ENCODE measurements around the gene KCNQ5.

KCNQ5 gene

DNA sequence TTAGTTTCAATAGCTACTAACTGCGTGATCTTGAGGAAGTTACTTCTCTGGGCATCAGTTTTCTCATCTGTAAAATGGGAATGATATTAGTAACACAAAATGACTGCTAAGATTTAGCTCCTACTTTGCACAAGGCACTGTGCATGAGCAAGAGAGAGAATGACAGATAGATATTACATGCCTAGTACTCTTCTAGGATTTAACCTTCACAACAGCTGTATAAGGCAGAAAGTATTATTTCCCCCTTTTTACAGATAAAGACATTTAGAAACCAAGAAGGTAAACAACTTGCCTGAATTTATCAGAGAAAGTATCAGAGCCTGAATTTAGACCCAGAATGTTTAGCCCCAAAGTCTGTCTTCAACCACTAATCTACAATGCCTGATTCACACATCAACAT lies 321.8 kb downstream of the KCNQ5 start:
- TF ChIP-seq ZNF274 (IDR thresholded peaks at IDR 0.05; ENCODE audit: low read depth, low read length): no peak
- no peak overlapping the region for H3K4me3 ChIP-seq (ENCODE audit: low read length)

- no peak for TF ChIP-seq ZNF274 (IDR thresholded peaks at IDR 0.05; ENCODE audit: low read depth, low read length)
These were observed 322.8 kb downstream of the KCNQ5 start for GRCh38 chr6:72944660-72945059.

DNA sequence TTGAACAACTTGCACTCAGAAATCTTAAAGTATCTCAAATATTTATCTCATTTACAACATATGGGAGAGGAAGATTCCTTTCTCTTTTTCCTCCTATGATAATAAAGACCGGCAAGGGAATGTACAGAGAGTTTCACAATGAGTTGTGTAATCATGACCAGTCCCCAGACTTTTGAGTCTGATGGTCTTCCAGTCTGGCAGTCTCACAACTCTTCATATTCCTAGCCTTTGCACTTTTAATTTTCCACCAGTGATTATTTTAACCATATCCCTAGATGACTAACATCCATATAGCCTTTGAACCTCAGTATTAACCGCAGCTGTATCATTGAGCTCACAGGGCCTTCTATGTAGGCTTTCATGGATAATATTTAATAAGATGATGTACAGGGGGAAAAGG lies 324.9 kb downstream of the KCNQ5 start:
- no peak overlapping the region for H3K4me3 ChIP-seq (ENCODE audit: low read length)
- no peak for TF ChIP-seq ZNF274 (IDR thresholded peaks at IDR 0.05; ENCODE audit: low read depth, low read length)

More at GRCh38 chr6:72944660-72945059, 322.8 kb downstream of the KCNQ5 start:
- H3K4me3 ChIP-seq (ENCODE audit: low read length): no peak overlapping the region

DNA sequence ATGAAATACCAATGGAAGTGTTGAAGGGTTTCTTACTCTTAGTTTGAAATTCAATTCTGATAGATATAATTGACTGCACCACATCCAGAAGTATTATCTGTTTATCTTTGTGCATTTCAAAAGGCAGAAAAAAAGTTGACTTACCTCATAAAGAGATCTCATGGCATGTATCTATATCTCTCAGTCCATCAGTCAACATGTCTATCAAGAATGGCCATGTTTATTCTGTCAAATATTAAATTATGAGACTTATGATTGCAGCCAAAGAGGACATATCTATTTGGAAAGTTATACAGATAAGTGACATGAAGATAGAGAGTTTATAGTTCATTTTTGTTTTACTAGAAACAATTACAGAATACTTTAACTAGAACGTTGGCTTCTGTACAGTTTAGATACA lies 325.7 kb downstream of the KCNQ5 start:
- no peak overlapping the region for H3K4me3 ChIP-seq (ENCODE audit: low read length)
- no peak for TF ChIP-seq ZNF274 (IDR thresholded peaks at IDR 0.05; ENCODE audit: low read depth, low read length)

- TF ChIP-seq ZNF274 (IDR thresholded peaks at IDR 0.05; ENCODE audit: low read depth, low read length): no peak
- H3K4me3 ChIP-seq (ENCODE audit: low read length): no peak overlapping the region
These were observed 326.3 kb downstream of the KCNQ5 start for GRCh38 chr6:72948153-72948552.

- H3K4me3 ChIP-seq (ENCODE audit: low read length): no peak overlapping the region
- no peak for TF ChIP-seq ZNF274 (IDR thresholded peaks at IDR 0.05; ENCODE audit: low read depth, low read length)
These were observed 328.4 kb downstream of the KCNQ5 start for GRCh38 chr6:72950114-72950860.

- no peak for TF ChIP-seq ZNF274 (IDR thresholded peaks at IDR 0.05; ENCODE audit: low read depth, low read length)
- no peak overlapping the region for H3K4me3 ChIP-seq (ENCODE audit: low read length)
These were observed 331.2 kb downstream of the KCNQ5 start for GRCh38 chr6:72952808-72953630.

- no peak for TF ChIP-seq ZNF274 (IDR thresholded peaks at IDR 0.05; ENCODE audit: low read depth, low read length)
- H3K4me3 ChIP-seq (ENCODE audit: low read length): no peak overlapping the region
These were observed 332.1 kb downstream of the KCNQ5 start for GRCh38 chr6:72953971-72954381.

DNA sequence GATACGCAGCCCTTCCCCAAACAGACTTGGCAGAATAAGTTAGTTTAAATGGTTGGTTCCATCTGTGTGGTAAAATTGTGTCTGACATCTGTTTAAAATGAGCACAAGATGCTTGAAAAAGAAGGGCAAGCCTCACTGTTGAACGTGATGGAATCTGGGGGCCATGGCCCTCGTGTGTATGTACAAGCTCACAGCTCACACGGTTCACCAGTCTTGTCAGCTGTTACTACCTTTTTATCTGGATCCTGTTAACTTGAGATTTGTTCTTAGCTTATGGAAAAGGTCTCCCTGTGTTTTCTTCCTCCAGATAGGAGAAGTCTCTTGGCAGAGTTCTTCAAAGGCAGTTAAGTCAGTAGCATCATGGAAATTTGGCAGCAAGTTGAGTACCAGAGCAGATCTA lies 332.9 kb downstream of the KCNQ5 start:
- TF ChIP-seq ZNF274 (IDR thresholded peaks at IDR 0.05; ENCODE audit: low read depth, low read length): no peak
- H3K4me3 ChIP-seq (ENCODE audit: low read length): no peak overlapping the region

GRCh38 chr6:72955666-72956065 lies 333.8 kb downstream of the KCNQ5 start:
- H3K4me3 ChIP-seq (ENCODE audit: low read length): no peak overlapping the region
- no peak for TF ChIP-seq ZNF274 (IDR thresholded peaks at IDR 0.05; ENCODE audit: low read depth, low read length)

DNA sequence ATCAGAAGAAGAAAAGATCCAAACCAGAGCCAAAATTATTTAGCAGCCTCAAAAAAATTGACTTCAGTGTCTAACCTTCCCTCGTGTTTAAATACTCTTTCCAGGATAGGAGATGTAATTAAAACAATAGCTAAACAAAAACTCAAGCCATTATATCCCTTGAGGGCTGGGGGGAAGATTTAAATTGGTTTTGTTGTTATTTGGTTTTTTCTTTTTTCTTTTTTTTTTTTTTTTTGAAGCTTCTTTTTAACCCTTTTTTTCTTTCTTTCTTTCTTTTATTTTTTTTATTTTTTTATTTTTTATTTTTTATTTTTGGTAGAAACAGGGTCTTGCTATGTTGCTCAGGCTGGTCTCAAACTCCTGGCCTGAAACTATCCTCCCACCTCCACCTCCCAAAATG lies 334.4 kb downstream of the KCNQ5 start:
- H3K4me3 ChIP-seq (ENCODE audit: low read length): no peak overlapping the region
- no peak for TF ChIP-seq ZNF274 (IDR thresholded peaks at IDR 0.05; ENCODE audit: low read depth, low read length)

DNA sequence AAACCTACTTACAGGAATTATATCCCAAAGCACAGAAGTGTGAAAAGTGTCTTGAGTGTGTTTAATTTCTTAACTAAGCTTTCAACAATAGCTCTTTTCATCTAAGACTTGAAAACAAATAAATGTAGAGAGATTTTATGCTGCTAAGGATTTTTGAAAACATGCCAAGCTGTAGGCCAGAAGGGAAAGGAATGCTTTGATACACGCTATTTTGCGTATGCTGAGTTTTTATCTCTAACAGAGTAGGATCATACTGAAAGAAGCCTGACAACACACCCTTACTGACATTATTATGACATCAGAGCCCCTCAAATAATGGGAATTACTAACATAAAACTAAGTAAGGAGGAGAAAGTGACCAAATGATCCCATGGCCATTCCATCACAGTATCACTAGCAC lies 338.0 kb downstream of the KCNQ5 start:
- H3K4me3 ChIP-seq (ENCODE audit: low read length): no peak overlapping the region
- TF ChIP-seq ZNF274 (IDR thresholded peaks at IDR 0.05; ENCODE audit: low read depth, low read length): no peak

DNA sequence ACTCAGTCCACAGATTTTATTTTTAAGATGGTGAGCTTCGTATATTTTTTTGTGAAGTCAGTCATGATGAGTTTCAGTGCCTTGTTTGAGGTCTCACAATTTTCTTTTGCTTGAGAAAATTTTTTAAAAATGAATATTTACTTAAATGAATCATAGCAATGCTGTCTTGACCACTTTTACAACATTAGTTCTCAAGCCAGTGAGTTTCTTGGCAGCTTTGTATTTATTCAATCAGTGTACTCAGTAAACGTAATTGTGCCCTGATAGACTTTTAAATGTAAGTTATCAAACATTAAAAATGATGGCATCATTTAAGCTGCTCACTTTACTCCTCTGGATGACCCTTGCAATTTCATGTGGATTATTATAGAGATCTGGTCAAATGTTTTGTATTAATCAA lies 342.1 kb downstream of the KCNQ5 start:
- no peak for TF ChIP-seq ZNF274 (IDR thresholded peaks at IDR 0.05; ENCODE audit: low read depth, low read length)
- no peak overlapping the region for H3K4me3 ChIP-seq (ENCODE audit: low read length)

GRCh38 chr6:72966628-72967280 lies 344.9 kb downstream of the KCNQ5 start:
- TF ChIP-seq ZNF274 (IDR thresholded peaks at IDR 0.05; ENCODE audit: low read depth, low read length): no peak
- no peak overlapping the region for H3K4me3 ChIP-seq (ENCODE audit: low read length)

DNA sequence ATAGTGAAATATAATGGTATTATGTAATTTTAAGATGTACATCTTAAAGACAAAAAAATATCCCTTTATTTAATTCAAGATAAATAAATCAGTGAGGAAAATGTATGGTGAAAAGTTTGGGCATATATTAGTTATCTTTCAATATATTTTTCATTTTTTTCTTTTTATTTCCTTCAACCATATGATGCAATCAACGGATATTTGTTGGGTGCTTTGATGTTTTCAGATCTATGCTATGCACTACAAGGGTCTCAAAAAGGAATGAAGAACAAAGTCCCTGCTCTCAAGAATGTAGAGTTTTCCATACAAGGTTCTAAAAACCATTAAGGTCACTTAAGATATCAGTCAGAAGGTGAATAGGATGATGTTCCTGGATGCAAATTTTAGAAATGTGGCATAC lies 345.5 kb downstream of the KCNQ5 start:
- no peak overlapping the region for H3K4me3 ChIP-seq (ENCODE audit: low read length)
- no peak for TF ChIP-seq ZNF274 (IDR thresholded peaks at IDR 0.05; ENCODE audit: low read depth, low read length)
